SW 1271 (cell line): ENCODE measurements around the gene IRGM.
"Not testable (repeated sequence)": the region's sequence is repeated elsewhere in the genome, so short reads cannot be mapped to it uniquely, and the experiment has no call there.

Source experiments
- DNase-seq, 2 experiments: peaks; one replicate each; lab custom pipeline; 2025; lab: John Stamatoyannopoulos, UW

IRGM gene, protein sequence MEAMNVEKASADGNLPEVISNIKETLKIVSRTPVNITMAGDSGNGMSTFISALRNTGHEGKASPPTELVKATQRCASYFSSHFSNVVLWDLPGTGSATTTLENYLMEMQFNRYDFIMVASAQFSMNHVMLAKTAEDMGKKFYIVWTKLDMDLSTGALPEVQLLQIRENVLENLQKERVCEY

GRCh38 chr5:150846308-150846653 is at the start of gene IRGM:
IRGM (plus strand) TSS chr5:150846521; CDS start chr5:150848124, 1,603 bp downstream.
- not testable (repeated sequence) for DNase-seq

GRCh38 chr5:150797384-150797783 is 48.9 kb upstream of the IRGM start:
- DNase-seq: no peak

DNA sequence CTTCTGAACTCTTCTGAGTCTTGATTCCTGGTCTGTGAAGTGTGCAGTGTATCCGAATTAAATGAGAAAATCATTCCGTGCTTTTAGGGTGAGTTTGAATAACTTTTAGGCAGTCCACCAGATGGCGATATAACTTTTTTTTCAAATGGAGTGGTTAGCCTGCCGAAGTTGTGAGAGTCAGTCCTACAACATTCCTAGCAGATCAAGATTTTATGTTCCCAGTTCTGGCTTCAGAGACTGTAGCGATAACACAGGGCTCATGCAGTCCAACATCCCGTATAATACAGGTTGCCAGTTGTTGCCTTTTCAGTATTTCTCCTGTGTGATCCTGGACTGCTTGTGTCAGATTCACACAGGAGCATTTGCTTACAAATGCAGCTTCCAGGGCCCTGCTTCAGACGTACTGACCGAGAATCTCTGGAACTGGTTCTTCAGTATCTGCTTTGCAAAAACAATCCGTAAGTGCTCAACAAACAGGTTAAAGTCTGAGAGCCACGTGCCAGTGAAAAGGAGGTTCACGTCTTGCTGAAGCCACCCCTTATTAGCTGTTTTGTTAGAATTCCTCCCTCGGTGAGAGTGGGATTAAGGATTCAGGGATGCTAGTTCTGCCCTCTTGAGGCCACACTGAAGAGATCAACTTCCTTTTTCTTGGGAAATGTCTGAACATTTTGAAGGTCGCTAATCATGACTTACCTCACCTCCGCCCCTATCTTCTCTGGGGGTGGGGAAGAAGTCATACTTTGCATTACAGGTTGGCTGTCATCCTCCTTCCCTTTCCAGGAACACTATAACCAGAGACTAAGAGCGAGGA is 45.0 kb upstream of the IRGM start:
- peak in 1 of 2 experiments; percentile 82 for DNase-seq

DNA sequence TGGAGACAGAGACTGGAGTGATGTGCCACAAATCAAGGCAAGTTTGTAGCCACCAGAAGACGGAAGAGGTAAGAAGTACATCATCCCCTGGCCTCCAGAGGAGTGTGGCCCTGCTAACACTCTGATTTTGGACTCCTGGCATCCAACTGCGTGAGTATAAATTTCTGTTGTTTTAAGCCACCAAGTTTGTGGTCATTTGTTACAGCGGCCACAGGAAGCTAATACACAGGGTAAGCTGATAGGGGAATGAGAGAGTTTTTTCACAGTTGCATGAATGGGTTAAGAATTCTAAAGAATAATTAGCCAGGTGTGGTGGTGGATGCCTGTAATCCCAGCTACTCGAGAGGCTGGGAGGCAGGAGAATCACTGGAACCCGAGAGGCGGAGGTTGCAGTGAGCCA is 41.9 kb upstream of the IRGM start:
- no peak for DNase-seq

DNA sequence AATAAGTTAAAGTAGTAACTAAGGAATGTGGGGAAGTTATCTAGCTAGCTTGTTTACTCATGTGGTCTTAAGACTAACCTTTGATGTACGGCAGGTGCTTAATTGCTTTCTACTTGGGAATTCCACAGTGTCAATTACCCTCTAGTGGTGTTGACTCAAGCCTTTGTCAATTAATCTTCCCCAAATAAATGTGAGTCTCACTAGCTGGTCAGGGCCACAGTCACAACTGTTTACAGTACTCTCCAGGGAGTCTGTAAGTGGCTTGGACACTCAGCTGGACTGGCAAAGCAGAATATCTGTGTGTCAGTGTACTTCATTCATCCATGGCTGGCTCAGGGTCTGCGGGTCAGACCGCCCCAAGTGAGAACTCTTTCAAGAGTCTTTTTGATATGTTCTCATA is 37.0 kb upstream of the IRGM start:
- no peak for DNase-seq

DNA sequence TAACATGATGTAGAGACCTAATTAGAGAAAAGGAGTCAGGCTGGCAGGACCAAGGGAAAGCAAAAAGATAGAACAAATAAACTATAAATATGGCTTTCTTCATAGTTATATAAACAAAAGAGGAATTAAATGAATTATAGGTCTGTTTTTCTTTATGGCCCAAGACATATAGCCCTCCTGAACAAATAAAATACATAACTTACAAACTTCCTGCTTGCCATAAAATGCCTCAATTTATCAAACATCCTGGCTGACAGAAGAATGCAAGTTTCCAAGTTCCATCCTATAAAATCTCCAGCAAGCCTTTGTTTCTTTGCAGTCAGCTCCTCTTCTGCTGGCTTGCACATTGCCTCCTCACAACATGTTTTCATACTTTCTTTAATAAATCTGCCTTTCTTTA is 31.3 kb upstream of the IRGM start:
- DNase-seq: no peak

DNA sequence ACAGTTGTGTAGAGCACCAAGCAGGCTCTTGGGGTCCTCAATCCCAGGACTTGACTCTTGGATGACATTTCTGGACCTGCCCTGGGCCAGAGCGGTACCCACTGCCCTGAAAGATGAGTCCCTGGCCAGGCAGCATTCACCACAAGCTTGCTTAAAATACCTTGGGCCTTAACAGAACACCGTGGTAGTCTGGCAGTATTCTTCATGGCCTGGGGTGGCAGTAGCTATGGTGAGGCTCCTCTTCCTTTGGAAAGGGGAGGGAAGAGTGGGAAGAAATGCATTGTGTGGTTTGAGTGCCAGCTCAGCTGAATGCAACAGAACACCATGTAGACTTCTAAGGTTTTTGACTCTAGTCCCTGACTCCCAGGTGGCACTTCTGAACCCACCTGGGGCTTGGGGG is 29.4 kb upstream of the IRGM start:
- no peak for DNase-seq

GRCh38 chr5:150829744-150830143 is 16.6 kb upstream of the IRGM start:
- DNase-seq: no peak

GRCh38 chr5:150831821-150832220 is 14.5 kb upstream of the IRGM start:
- not testable (repeated sequence) for DNase-seq

- no peak for DNase-seq
Observed at GRCh38 chr5:150836064-150836463, 10.3 kb upstream of the IRGM start.

GRCh38 chr5:150836703-150837102 is 9.6 kb upstream of the IRGM start:
- no peak for DNase-seq

- DNase-seq: not testable (repeated sequence)
Observed at GRCh38 chr5:150845185-150845859, 999 bp upstream of the IRGM start.

DNA sequence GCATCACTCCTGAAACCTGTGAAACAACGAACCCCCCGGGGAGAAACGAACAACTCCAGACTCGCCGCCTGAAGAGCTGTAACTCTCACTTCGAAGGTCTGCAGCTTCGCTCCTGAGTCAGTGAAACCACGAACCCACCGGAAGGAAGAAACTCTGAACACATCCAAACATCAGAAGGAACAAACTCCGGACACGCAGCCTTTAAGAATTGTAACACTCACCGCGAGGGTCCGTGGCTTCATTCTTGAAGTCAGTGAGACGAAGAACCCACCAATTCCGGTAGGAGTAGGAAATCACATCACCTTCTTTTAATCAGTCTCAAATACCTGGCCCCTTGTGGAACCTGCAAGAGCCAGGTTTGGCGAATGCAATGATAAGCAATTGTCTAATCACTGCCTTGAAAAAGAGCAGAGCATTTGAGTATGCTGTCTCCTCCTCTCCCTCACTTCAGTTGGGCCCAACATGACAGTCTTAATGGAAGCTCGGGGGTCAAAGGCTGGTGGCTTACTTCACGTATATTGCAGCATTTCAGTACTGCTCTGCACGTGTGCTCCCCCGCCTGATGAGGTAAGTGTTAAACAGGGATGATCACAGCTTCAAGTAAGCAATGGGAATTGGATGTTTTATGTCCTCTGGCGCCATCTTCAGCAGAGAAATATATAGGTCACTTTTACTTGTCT is 473 bp downstream of the IRGM start:
- DNase-seq: peak; percentile 27 to 89

- DNase-seq: no peak
Observed at GRCh38 chr5:150847334-150847695, 994 bp downstream of the IRGM start.

GRCh38 chr5:150848271-150848670 is 1.9 kb downstream of the IRGM start:
- DNase-seq: no peak

DNA sequence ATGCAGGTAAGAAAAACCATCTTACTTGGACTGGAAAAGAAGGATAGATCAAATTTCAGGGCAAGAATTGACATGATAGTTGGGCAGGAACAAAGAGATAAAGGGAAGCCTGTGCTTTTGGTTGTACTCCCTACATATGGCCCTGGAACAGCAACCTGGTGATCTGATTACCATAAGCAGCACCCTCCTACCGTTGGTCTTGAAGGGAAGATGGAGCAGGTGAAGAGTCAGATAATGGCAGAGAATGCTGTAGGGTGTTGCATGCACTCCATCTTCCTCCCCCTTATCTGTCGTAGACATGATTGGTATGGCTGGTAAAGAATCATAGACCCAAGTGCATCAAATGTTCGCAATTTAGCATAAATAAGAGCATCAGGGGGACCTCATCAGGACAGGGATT is 4.7 kb downstream of the IRGM start:
- DNase-seq: no peak

- DNase-seq: no peak
Observed at GRCh38 chr5:150853561-150853960, 7.2 kb downstream of the IRGM start.

DNA sequence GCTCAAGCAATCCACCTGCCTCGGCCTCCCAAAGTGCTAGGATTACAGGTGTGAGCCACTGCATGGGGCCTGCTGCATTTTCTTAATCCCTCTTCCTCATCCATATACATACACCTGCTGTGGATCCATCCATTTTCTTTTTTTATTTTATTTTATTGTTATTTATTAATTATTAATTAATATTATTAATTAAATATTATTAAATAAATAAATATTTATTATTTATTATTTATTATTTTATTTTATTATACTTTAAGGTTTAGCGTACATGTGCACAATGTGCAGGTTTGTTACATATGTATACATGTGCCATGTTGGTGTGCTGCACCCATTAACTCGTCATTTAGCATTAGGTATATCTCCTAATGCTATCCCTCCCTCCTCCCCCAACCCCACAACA is 10.4 kb downstream of the IRGM start:
- DNase-seq: not testable (repeated sequence)

GRCh38 chr5:150860246-150860821 is 14.0 kb downstream of the IRGM start:
- no peak for DNase-seq

GRCh38 chr5:150862070-150862469 is 15.7 kb downstream of the IRGM start:
- no peak for DNase-seq

DNA sequence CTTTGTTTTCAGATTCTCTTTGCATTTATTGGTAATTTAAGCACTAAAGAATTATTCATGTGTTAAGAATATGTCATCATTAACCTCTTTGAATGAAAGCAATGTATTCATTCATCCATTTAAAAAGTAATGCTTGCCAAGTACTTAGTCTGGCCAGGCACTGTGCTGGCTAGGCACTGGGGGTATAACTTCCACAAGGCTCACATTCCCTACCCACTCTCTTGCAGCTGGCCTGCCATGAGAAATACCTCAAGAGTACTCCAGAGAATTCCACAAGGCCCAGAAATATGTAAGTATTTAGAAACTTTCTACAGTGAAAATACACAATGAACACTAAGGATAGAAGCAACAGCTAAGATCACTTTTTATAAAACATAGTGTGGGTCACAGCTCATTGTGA is 33.0 kb downstream of the IRGM start:
- no peak for DNase-seq
